Ammon's horn (tissue), 1 donor: Measurements from ENCODE around the gene CYB561D1.

Experiments used
- DNase-seq: peaks from one replicate; pipeline ENCODE4 v3.0.0-alpha.2; 2016; ENCODE audit warnings: low spot score

CYB561D1 gene

DNA sequence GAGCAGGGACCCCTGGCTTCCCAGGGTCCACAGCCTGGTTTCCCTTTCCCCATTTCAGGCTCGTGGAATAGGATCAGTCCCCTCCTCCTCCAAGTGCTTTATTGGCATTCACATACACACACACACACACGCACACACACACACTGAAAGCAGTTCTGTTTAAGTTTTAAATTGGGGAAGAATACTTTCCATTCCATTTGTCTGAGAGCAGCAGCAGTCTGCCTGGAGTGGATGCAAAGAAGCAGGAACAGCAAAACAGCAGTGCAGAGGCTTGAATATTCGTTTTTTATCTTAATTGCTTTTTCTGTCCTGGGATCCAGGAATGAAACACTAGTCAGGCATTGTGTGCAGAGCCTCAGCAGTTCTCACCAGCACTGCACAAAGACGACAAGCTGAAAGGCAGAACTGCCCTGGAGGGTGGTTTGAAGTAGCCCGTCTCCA is 7.1 kb downstream of the CYB561D1 start:
- DNase-seq, result no peak

DNA sequence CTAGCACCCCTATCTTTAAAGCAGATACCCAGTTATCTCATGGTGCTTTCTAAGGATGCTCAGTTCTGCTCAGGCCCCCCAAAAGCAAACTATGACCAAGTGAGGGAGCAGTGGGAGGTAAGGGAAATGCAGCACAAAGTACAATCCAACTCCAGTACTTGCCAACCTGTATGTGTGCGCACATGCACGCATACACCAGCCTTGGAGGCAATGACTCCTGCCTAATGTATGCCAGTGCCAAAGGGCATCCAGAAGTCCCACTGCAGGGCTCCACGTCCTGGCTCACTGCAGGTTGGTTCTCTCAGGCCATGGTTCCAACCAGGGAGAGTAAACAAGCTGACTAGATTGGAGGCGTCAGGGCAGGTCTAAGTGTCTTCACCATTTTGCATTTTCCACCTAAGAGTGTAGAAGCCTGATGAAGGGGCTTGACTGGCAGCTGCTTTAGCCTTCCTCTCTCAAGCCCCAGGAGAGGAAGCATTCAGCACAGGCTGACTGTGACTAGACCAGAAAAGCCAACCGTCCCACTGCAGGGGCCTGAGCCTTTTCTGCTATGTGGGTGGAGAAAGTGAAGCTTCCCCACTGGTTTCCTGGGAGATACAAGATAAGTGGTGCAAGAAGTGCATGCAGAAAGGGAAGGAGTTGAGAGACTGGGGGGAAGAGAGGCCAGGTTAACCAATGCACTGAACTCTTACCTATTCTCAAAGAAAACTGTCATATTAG is 7.9 kb downstream of the CYB561D1 start:
- DNase-seq, result no peak

DNA sequence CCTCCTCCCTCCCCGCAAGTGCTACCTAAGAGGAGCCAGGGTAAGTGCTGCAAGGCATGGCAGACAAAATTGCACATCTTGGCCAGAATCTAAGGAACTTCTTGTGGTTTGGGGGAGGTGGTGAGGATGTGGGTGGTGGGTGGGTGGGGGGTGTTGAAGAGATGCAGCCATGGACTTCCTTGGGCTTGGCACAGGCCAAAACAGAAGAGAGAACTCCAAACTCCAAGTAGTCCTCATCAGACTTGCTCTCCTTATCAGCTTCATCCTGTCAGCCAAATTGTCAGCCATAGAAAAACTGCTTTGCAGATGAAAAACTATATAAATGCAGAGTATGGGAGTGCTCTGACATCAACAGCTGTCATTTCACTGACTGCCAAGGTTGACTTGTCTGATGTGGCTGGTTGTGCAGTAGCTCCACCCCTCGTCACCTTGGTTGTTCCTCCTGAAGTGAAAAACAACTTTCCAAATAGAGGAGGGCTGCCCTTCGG is 8.5 kb downstream of the CYB561D1 start:
- DNase-seq, result no peak

DNA sequence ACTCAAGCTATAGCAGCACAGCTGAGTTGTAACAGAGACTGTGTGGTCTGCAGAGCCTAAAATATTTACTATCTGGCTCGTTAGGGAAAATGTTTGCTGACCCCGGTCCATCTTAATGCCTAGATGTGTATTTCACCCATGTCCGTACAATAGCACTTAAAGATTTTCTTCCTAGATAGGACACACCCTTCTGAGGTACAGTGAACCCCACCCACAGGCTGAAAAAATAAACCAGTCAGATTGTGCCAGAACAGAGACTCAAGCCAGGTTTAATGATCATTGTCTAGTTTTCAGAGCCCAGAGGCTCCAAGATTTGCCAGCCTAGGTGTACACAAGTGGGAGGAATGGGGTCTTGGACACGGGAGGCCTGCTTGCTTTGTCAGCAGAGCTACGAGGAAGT is 10.0 kb downstream of the CYB561D1 start:
- DNase-seq, result no peak

DNA sequence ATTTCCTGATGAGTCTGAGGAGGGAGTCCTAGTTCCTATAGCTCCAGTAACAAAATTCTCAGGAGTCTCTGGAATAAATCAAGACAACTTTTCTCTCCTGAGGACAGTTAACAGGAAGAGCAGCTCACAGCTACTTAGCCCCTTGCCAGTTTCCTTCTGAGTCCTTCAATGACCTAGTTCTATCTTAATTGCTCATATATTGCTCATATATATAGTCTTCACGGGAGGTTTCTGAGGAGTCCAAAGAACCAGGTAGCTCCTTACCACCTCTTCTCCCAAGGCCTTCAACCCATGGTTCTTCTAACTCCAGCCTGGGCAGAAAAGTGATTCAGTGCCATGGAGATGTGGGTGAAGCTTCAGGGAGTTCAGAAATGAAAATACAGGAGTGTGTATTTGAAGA is 11.1 kb downstream of the CYB561D1 start:
- DNase-seq, result no peak

DNA sequence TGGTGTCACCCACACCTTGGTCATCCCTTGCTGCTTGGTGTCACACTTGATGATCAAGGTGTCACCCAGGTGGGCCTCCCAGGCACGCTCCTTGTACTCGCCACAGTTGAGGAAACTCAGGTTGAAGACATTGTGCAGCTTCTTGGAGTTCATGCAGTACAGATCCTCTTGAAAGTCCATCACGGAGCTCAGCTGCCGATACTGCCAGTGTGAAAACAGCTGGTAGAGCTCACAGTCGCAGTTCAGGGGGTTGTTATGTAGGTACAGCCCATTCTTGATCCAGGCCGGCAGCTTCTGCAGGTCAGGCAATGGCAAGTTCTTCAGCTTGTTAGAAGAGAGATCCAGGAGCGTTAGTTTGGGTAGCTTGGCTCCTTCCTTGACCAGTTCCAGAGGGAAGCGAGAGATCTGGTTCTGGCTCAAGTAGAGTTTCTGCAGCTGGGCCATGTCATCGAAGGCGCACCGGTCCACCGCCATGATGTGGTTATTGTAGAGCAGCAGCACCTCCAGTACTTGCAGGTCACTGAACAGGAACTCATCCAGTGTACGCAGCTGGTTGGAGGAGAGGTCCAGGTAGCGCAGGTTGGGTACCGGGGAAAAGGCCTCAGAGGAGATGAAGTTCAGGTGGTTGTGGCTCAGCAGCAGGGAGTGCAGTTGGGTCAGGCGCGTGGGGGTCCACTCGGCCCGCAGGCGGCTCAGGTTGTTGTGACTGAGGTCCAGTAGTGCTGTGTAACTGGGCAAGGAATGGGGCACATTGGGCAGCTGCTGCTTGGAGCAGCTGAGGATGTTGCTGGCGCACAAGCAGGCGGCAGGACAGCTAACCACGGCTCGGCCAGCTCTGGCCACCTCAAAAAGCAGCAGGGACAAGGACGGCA is 14.3 kb downstream of the CYB561D1 start:
- DNase-seq, result no peak

DNA sequence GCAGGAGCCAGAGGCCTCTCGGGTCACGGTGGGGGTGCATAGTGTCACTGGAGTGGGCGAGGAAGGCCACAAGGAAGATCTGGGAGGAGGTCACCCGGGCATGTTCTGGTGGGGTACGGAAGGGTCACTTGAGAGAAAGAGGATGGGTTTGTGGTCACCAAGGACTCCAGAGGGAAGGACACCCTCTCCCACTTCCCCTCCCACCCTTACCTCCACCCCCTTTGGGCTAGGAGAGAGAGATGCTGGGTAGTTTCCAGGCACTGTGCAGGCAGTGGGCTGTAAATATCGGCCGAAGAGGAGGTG is 14.9 kb downstream of the CYB561D1 start:
- no peak for DNase-seq

DNA sequence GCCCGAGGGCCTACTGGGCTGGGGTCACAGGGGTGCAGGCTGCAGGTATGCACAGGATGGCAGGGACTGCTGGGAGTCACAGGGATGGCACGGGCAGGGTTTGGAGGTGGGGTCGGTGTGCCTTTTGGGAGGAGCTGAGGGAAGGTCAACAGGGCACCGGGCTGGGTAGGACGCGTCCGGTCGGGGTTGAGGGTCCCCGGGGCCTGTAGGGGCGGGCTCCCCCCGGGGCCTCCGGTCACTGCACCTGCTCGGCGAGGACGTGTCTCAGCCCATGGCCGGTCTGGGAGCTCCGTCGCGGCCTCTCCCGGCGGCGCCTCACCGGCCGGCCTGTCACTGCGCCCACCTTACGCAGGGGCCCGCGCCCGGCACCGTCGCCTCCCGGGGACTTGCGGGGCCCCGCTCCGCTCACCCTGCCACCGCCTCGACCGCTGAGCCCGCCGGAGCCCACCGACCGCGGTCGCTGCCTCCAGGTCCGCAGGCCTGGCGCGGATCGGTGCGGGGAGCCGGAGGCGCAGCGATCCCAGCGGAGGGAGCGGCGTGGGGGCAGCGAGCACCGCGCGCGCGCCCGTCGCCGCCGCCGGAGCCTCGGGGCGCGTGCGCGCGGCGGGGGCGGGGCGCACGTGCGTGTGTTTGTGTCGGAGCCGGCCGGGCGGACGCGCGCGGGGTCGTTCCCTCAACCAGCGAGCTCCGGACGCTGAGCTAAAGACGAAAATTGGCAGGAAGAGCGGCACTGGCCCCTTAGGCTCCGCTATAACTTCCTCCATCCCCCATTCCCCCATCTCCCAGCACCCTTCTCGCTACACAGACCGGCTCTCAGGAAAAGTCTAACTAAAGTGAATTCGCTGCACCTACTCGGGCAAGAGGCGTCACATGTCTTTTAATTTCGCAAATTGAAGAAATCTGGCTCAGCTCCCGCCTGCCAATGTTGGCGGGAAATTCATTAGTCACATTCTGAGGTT is 15.6 kb downstream of the CYB561D1 start, which contains the start of gene AMIGO1:
Gene AMIGO1, minus strand, starts transcription at position 552 of the 959 bp plus-strand sequence. CDS start 815 bp downstream, outside the sequence.
- peak; percentile 61 for DNase-seq

DNA sequence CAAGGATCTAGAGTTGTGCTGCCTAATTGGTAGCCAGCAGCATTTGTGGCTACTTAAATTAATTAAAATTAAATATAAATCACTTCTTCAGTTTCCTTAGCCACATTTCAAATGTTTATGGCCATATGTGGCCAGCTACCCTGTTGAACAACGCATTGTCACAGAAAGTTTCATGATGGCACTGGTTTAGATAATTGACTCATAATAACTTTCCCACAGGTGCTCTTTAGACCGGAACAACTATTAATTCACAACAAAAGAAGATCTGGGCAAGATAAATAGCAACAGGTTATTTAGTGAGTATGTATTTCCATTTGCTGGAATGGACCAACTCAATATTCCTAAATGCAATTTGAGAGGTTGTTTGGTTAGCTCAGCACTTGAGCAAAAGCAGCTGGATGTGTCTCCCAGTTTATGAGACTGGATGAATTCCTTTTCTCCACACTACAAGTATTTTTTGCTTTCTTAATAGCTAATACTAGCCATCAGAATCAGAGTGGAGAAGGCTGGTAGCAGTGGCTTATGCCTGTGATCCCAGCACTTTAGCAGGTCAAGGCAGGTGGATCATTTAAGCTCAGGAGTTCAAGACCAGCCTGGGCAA is 19.3 kb downstream of the CYB561D1 start:
- DNase-seq, result no peak

DNA sequence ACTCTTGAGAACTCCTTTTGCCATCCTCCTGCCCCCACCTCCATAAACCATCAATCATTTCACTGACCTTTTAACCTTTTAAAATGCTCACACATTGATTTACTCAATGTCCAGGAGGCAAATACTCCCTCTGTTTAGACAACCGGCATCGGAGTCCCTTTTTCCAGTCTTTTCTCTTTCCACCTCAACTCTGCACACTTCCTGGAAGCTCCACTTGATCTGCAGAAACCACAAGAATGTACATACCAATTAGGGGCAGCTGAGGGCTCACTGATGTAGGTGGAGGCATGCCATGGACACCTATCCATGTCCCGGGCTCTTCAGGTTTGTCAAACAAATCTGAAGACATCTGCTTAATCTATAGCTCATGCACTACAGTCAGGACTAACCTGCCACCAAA is 21.0 kb downstream of the CYB561D1 start:
- no peak for DNase-seq

DNA sequence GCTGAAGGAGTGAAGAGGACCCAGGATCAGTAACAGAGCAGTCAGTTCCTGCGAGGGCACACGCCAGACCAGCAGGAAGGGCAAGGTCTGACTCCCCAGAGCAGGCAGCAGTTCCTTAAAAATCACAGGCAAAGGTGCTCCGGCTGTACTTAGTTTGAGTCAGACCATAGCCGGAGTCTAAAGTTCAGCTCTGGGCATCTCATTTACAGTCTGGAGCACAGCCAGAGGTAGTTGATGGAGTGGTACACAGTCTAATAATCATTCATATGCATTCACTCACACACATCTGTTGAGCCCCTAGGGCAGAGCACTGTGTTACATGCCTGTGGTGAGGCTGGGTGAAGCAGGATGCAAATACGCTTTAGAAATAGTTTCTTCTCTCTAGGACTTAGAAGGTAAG is 23.0 kb downstream of the CYB561D1 start:
- no peak for DNase-seq

DNA sequence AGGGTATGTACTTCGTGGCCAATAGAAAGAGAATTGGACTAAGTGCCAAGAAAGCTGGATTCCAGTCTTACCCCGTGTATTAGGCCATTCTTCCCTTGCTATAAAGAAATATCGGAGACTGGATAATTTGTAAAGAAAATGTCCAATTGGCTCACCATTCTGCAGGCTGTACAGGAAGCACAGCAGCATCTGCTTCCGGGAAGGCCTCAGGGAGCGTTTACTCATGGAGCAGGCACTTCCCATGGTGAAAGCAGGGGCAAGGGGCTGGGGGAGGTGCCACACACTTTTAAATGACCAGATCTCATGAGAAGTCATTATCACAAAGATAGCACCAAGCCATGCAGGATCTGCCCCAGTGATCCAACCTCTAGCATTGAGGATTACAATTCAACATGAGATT is 23.4 kb downstream of the CYB561D1 start:
- DNase-seq, result no peak

DNA sequence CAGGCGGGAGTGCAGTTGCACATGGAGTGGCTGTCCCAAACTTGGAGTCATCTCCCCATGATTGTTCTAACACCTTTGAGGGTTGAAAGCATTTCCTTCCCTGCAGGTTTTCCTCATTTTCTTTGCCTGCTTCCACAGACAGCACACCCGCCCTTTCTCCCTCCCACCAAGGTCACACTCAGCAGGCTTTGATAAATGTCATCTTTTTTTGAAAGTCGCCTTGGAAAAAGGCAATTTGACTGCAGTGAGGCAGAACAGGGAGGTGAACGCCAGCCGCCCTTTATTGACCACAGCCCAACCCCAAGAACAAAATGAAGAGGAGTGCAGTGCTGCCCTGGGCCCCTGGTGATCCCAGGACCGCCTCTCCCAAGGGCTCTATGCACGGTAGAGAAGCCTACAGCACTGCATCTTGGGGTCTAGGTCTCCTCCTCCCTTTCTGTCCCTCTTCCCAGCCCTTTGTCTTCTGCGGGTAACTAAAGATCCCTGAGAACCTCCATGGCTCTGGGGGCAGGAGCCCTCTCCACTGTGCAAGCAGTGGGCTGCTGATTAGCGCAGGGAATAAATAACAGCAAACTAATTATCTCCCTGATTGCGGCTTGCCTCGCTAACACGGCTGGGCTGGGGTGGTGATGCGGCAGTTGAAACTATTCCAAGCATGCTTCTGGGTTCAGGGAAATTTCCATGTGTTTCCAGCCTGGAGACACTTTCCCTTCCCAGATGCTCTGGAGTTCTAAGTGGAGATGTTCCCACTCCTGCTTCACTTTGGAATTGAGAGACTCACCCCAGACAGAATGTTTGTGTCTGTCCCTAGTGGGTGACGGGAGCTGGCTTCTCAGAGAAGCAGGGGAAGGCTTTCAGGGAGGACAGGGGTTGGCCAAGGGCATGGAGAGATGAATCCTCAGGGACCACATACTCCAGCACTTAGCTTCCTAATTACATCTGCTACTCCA is 27.4 kb downstream of the CYB561D1 start:
- no peak for DNase-seq

DNA sequence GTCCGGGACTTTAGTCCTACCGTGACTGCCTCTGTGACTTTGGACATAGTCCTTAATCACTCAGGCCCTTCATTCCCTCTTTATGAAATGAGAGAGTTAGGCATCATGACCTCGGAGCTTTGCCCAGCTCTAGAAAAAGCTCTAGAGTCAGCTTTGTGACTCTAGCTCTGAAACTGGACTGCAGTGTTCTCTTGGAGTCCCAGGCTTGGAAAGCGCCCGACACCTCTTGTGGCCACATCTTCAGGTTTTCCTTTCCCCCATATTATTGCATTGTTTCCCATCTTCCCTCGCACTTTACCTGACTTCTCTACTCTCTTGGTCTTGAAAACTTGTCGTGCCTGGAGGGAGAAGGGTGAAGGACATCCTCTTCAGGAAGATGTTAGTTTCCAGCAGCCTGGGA is 28.1 kb downstream of the CYB561D1 start:
- DNase-seq, result no peak

DNA sequence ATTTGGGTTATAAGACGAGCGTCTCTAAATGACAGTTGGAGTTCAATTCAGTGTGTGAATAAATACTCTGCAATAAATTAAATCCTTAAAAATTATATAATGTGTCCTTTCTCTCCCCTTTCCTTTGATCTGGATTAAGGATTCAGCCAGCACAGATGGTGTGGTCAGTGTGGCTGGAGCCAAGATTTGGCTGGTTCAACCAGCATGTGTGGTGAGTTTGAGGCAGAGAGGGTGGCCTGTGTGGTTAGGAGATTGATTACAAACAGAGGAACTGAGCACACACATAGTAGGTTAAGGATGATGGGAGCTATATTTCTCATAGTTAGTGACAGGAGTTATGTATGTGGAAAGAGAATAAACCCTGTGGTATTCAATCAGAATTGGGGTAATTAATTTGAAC is 29.8 kb downstream of the CYB561D1 start:
- DNase-seq, result no peak

DNA sequence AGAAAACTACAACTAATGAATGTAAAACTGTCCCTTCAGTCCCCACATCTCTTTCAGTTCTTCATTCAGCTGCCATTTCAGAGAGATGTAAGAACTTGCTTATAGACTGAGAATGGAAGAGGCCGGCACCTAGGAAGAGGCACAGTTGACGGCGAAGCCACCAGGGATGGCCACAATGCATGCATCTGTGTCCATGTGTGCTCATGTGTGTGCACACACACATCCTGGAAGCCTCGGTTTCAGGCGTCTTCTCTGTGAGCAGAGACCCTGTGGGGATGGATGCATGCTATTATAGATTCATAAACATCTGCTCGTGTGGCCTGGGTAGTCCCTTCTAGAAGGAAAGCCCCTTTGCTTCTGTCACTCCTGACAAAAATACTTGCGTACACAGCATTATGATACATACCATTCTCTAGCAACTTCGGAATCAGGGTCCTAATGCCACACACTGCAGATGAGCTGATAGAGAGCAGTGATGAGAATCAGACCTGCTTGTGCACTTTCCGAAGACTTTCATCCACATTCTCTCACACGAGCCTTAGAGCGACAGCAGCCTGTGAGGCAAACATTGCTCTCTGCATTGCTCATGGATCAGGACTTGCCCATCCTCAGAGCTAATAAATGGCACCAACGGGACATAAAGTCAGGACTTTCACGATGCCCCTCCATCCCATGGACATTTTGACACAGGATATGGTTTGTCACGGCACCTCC is 33.4 kb downstream of the CYB561D1 start:
- DNase-seq, result no peak

DNA sequence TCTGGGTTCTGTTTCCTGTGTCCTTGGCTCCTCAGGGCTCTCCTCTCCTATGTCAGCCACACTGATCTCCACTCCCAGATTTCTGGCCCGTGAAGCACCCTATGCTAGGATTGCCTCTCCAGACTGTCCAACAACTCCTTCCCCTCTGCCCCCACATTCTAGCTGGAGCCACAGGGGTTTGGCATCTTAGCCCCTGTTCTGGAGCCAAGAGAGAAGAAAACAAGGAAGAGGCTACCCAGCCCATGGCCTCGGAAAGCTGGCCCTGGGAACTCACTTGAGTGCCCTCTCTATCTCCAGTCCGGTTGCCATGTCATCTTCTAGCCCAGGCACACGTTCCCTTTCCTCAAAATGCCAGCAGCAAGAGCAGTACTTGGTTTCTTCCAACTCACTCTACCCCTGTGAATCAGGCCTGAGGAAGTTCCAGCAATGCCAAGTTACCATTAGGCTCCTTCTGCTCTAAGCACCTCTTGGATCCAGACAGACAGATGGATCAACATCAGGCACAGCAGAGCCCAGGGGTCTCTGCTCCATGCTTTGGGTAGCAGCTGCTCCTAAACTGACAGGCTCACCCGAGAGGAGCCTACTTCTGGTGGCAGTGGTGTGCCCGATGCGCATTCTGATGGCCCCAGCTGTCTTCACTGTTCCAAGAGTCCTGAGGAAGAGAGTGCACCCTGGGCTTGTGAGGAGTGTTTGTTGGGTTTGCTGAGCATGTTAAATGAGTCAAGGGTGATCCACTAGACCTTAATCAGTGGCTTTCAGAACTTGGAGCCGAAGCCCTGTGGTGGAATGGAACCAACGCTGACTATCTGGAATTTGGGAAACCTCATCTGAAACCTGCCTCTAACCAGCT is 34.2 kb downstream of the CYB561D1 start:
- DNase-seq, result no peak

DNA sequence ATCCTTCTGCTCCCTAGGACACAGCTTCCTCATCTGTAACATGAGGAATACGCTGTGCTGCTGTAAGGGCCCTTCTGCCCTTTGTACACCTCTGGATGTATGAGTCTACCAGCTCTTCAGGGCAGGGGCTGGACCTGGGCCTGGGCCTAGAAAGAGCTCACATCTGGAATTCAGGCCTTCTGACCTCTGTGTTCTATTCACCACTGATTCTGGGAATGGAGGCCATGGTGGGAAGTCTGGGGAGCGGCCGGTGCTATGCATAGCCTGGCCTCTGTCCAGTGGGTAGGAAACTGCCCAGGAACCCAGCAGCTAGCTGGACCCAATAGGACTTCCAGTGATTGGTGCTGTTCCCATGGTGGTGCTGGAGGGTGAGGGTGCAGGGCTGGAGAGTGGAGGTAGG is 34.8 kb downstream of the CYB561D1 start:
- no peak for DNase-seq

DNA sequence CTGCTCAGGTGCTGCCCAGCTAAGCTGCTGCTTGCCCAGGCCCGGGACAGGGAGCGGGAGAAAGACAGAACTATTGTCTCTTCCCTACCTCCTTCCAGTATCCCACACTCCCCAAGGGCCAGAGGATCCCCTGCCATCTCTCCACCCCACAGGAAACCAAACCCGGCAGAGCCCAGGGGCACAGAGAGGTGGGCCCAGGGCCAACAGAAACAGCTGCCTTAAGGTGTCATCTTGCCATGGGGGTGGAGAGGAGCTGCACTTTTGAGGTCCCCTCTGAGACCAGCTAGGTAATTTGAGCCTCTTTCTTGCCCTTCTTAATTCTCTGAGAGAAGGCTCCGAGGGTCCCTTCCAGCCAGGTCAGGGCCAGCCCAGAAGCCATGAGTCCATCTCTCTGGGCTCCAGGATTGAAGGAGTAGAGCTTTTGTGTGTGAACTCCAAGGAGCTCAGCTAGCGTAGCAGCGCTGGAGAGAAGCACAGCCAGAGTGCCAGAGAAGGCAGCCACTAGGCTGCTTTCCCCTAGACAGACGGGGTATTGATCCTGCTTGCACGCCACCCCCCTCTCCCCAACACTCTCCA is 36.1 kb downstream of the CYB561D1 start:
- no peak for DNase-seq
